Cortex of kidney (tissue), 1 donor: ENCODE data around the gene PCDH7.

Source experiments
- DNase-seq: peaks from one replicate; lab custom pipeline; 2025; lab: John Stamatoyannopoulos, UW

Gene PCDH7

GRCh38 chr4:30720021-30720660, at the start of gene PCDH7:
TSS of gene PCDH7 (plus strand) at chr4:30720369. CDS start at chr4:30721423, 1,054 bp downstream.
- no peak for DNase-seq

- DNase-seq, result no peak
Measured at GRCh38 chr4:30671926-30672448, 48.2 kb upstream of the PCDH7 start.

- DNase-seq, result no peak
Measured at GRCh38 chr4:30696191-30696590, 24.0 kb upstream of the PCDH7 start.

- no peak for DNase-seq
Measured at GRCh38 chr4:30714408-30715031, 5.6 kb upstream of the PCDH7 start.

GRCh38 chr4:30716158-30716557, 4.0 kb upstream of the PCDH7 start:
- DNase-seq, result no peak

GRCh38 chr4:30716681-30717207, 3.4 kb upstream of the PCDH7 start:
- DNase-seq, result no peak

GRCh38 chr4:30717208-30718020, 2.8 kb upstream of the PCDH7 start:
- DNase-seq, result no peak

GRCh38 chr4:30718021-30718542, 2.1 kb upstream of the PCDH7 start:
- no peak for DNase-seq

GRCh38 chr4:30718641-30719453, 1.3 kb upstream of the PCDH7 start:
- DNase-seq, result no peak

GRCh38 chr4:30719454-30720020, 632 bp upstream of the PCDH7 start:
- DNase-seq, result no peak

- DNase-seq, result no peak
Measured at GRCh38 chr4:30720661-30721184, 554 bp downstream of the PCDH7 start.

- DNase-seq, result no peak
Measured at GRCh38 chr4:30721185-30722091, 1.3 kb downstream of the PCDH7 start.

GRCh38 chr4:30722092-30722358, 1.9 kb downstream of the PCDH7 start:
- no peak for DNase-seq

- no peak for DNase-seq
Measured at GRCh38 chr4:30722359-30723200, 2.4 kb downstream of the PCDH7 start.

GRCh38 chr4:30723201-30723955, 3.2 kb downstream of the PCDH7 start:
- DNase-seq, result no peak

GRCh38 chr4:30724247-30724646, 4.1 kb downstream of the PCDH7 start:
- DNase-seq, result no peak

GRCh38 chr4:30725562-30725961, 5.4 kb downstream of the PCDH7 start:
- no peak for DNase-seq

- DNase-seq, result no peak
Measured at GRCh38 chr4:30726090-30726675, 6.0 kb downstream of the PCDH7 start.
